Colonic mucosa (tissue), 4 donors: ENCODE results near the gene KIFAP3. TPM values are rescaled to one million over a fixed set of nuclear protein-coding genes. Genes with fewer than 3 reads are reported as not detected.

Experiments
- DNase-seq: peaks from one replicate; pipeline ENCODE4 v3.0.0-alpha.2; 2020
- H3K27ac ChIP-seq: fragments of 200-600 bp; one replicate; pipeline ENCODE4 v1.8.0; 2021
- H3K27me3 ChIP-seq: fragments of 200-600 bp; one replicate; pipeline ENCODE4 v1.8.0; 2021
- H3K36me3 ChIP-seq: fragments of 200-600 bp; one replicate; pipeline ENCODE4 v1.8.0; 2021
- H3K4me1 ChIP-seq: fragments of 200-600 bp; one replicate; pipeline ENCODE4 v1.8.0; 2021; ENCODE audit warnings: mild to moderate bottlenecking
- H3K4me3 ChIP-seq: fragments of 200-600 bp; one replicate; pipeline ENCODE4 v1.8.0; 2021
- H3K9ac ChIP-seq, 2 donors: one replicate each; pipeline ENCODE4 v1.7.0; 2013; ENCODE audit warnings: control low read depth in 2 of 2, low read depth in 2 of 2, low read length in 2 of 2
- H3K9me3 ChIP-seq: fragments of 200-600 bp; one replicate; pipeline ENCODE4 v1.8.0; 2021
- CTCF ChIP-seq: fragments of 200-600 bp; IDR thresholded peaks from one replicate; pipeline ENCODE4 v1.8.0; 2022; ENCODE audit warnings: antibody characterized with exemption, mild to moderate bottlenecking
- intact Hi-C: fragments of 100-400 bp; cut with DNase I; formaldehyde crosslinking; loops from one replicate; pipeline ENCODE4 v1.14.1; 2022
- total RNA-seq, 2 donors: library from RNA; stranded (reverse); fragmentation: NEBNext Ultra II Directional in 1 of 2; extraction: Animal tissue kit (Norgen Biotek cat#: 25700) in 1 of 2; gene quantifications; one replicate each; pipeline ENCODE4 v1.2.1, GENCODE V29; 2021
- donor health status: healthy.
- donor health status: DM: no; HTN: no; CAD: no.
- donor health status: DM: no; HTN: no; CAD: no.

The KIFAP3 gene
- total RNA-seq, 2 donors from 2014 or later, result 18.3 to 27.6 TPM

- intact Hi-C loops, result no loop called here
- Histone ChIP-seq H3K4me1 (no peaks in the 10 kb centered on the region), H3K4me3 (no peak overlapping the region), H3K27ac (no peak overlapping the region), H3K9me3 (no peaks in the 10 kb centered on the region), H3K9ac (no peak overlapping the region), H3K36me3 (peaks cover 8% of the 10 kb centered on the region), H3K27me3 (no peaks in the 10 kb centered on the region)
- no peak for TF ChIP-seq CTCF
- no peak for DNase-seq
Measured at GRCh38 chr1:169879034-169879840, 195.3 kb downstream of the KIFAP3 start.

- Histone ChIP-seq H3K4me3 (no peak overlapping the region), H3K27me3 (no peaks in the 10 kb centered on the region), H3K9me3 (no peaks in the 10 kb centered on the region), H3K27ac (no peak overlapping the region), H3K4me1 (no peaks in the 10 kb centered on the region), H3K36me3 (peaks cover 8% of the 10 kb centered on the region), H3K9ac (no peak overlapping the region)
- intact Hi-C loops, result no loop called here
- TF ChIP-seq CTCF, result no peak
- DNase-seq, result no peak
Measured at GRCh38 chr1:169878498-169878897, 196.0 kb downstream of the KIFAP3 start.

- H3K4me1 ChIP-seq, result no peaks in the 10 kb centered on the region
- no peak overlapping the region for H3K4me3 ChIP-seq
- intact Hi-C loops, result no loop called here
- TF ChIP-seq CTCF, result no peak
- H3K9me3 ChIP-seq, result no peaks in the 10 kb centered on the region
- DNase-seq, result no peak
- peaks cover 8% of the 10 kb centered on the region for H3K36me3 ChIP-seq
- no peaks in the 10 kb centered on the region for H3K27me3 ChIP-seq
- H3K27ac ChIP-seq, result no peak overlapping the region
- no peak overlapping the region for H3K9ac ChIP-seq
Measured at GRCh38 chr1:169877800-169878491, 196.5 kb downstream of the KIFAP3 start.

DNA sequence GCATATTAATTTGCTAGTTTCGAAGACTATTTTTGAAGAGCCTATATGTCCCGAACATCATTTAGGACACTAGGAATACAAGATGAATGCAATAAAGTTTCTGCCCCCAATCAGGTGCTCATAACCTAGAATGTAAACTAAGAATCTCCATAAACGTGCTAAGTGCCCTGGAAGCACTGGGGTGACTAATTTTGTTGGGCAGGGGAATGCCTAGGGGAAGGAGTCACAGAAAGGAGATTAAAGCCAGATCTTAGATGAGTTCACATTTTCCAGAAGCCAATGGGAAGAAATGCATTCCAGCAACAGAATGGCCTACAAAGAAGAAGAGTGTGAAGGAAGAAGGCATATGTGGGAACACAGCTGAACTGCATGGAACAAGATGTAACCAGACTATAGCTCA is 200.3 kb downstream of the KIFAP3 start:
- DNase-seq, result no peak
- no peak overlapping the region for H3K9ac ChIP-seq
- TF ChIP-seq CTCF, result no peak
- H3K9me3 ChIP-seq, result no peaks in the 10 kb centered on the region
- intact Hi-C loops, result no loop called here
- H3K27ac ChIP-seq, result no peak overlapping the region
- H3K27me3 ChIP-seq, result no peaks in the 10 kb centered on the region
- H3K4me1 ChIP-seq, result no peaks in the 10 kb centered on the region
- peaks cover 26% of the 10 kb centered on the region for H3K36me3 ChIP-seq
- H3K4me3 ChIP-seq, result no peak overlapping the region

DNA sequence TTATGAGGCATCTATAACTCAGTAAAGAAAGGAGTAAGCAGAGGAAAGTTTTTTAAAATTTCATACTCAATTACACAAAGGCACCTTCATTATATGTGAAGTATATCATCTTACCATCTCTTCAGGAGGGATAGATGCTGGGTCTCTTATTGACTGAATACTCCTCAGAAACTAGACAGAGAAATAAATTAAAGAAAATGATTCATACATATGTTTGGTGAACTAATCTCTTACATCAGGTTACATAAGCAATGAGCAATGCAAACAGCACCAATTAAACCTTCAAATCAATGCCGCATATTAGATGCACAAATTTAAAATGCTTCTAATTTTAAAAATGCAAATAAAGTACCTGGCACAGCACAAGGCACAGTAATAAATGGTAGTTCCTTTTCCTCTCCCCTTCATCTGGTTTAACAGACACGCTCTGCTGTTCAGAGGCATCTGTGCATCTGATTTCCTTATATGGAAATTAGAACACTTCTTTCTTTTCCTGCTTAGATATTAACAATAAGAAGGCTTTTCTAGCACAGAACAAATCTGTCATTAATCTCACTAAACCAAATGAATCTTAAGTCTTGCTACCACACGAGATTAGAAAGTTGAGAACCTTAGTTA is 200.8 kb downstream of the KIFAP3 start:
- Histone ChIP-seq H3K9ac (no peak overlapping the region), H3K4me3 (no peak overlapping the region), H3K9me3 (no peaks in the 10 kb centered on the region), H3K4me1 (no peaks in the 10 kb centered on the region), H3K27ac (no peak overlapping the region), H3K27me3 (no peaks in the 10 kb centered on the region), H3K36me3 (peaks cover 26% of the 10 kb centered on the region)
- TF ChIP-seq CTCF, result no peak
- DNase-seq, result no peak
- intact Hi-C loops, result no loop called here
